GM19193 (cell line): ENCODE measurements around the gene CPEB3.

Source experiments
- POLR2A ChIP-seq: IDR thresholded peaks from 4 replicates; pipeline ENCODE4 v1.6.1; 2011; ENCODE audit not compliant: insufficient read depth, insufficient read length; ENCODE audit errors: extremely low read depth

The CPEB3 gene

GRCh38 chr10:92239600-92240288 is 51.1 kb downstream of the CPEB3 start:
- TF ChIP-seq POLR2A: no peak

GRCh38 chr10:92239151-92239599 is 51.7 kb downstream of the CPEB3 start:
- no peak for TF ChIP-seq POLR2A

GRCh38 chr10:92238586-92239098 is 52.2 kb downstream of the CPEB3 start:
- no peak for TF ChIP-seq POLR2A

GRCh38 chr10:92238054-92238585 is 52.8 kb downstream of the CPEB3 start:
- no peak for TF ChIP-seq POLR2A

GRCh38 chr10:92231196-92231595 is 59.7 kb downstream of the CPEB3 start:
- no peak for TF ChIP-seq POLR2A

GRCh38 chr10:92222603-92223262 is 68.1 kb downstream of the CPEB3 start:
- no peak for TF ChIP-seq POLR2A

- TF ChIP-seq POLR2A: no peak
Observed at GRCh38 chr10:92219559-92219958, 71.3 kb downstream of the CPEB3 start.

GRCh38 chr10:92218569-92218968 is 72.3 kb downstream of the CPEB3 start:
- no peak for TF ChIP-seq POLR2A

- no peak for TF ChIP-seq POLR2A
Observed at GRCh38 chr10:92213049-92213448, 77.8 kb downstream of the CPEB3 start.

- no peak for TF ChIP-seq POLR2A
Observed at GRCh38 chr10:92208736-92209135, 82.1 kb downstream of the CPEB3 start.

- no peak for TF ChIP-seq POLR2A
Observed at GRCh38 chr10:92208157-92208720, 82.6 kb downstream of the CPEB3 start.

- no peak for TF ChIP-seq POLR2A
Observed at GRCh38 chr10:92207061-92207460, 83.8 kb downstream of the CPEB3 start.

- TF ChIP-seq POLR2A: no peak
Observed at GRCh38 chr10:92203919-92204623, 86.8 kb downstream of the CPEB3 start.

GRCh38 chr10:92202536-92202935 is 88.3 kb downstream of the CPEB3 start:
- no peak for TF ChIP-seq POLR2A

GRCh38 chr10:92200564-92200963 is 90.3 kb downstream of the CPEB3 start:
- TF ChIP-seq POLR2A: no peak
